Upper lobe of left lung (tissue), 4 donors: Measurements from ENCODE around the gene UBE2L3.

Experiments used
- POLR2A ChIP-seq, 4 donors: fragments of 450-650 bp; IDR thresholded peaks; one replicate each; pipeline ENCODE4 v1.5.1; 2016 to 2017; ENCODE audit warnings: antibody characterized with exemption in 4 of 4, mild to moderate bottlenecking in 2 of 4
- TF ChIP-seq, protein P1 (sequence below), 6 experiments: fragments of 450-650 bp in 4 of 6; fragments of 200-600 bp in 2 of 6; sonication (generic) in 2 of 6; IDR thresholded peaks; one replicate each; pipeline ENCODE4 v1.5.1; 2016 to 2019; ENCODE audit warnings: antibody characterized with exemption in 6 of 6

DNA sequence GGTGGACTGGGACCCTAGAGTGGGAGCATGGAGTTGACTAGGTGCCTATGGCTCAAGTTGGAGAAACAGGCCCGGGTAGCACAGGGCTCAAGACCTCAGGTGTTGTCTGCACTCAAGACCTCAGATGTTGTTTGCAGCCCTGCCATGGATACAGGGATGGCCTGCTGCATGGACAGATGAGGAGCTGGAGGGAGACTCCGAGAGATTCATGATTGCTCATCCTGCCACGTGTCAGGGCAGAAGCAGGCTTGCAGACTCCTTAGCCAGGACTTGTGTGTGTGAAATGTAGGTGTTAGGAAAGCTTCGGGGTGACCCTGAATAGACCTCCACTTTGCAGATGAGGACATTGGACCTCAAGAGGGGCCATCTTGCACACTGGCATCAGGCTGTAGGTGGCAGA lies 66.0 kb downstream of the UBE2L3 start:
- no peak for TF ChIP-seq POLR2A (IDR thresholded peaks at IDR 0.05)
- TF ChIP-seq, protein P1, sequence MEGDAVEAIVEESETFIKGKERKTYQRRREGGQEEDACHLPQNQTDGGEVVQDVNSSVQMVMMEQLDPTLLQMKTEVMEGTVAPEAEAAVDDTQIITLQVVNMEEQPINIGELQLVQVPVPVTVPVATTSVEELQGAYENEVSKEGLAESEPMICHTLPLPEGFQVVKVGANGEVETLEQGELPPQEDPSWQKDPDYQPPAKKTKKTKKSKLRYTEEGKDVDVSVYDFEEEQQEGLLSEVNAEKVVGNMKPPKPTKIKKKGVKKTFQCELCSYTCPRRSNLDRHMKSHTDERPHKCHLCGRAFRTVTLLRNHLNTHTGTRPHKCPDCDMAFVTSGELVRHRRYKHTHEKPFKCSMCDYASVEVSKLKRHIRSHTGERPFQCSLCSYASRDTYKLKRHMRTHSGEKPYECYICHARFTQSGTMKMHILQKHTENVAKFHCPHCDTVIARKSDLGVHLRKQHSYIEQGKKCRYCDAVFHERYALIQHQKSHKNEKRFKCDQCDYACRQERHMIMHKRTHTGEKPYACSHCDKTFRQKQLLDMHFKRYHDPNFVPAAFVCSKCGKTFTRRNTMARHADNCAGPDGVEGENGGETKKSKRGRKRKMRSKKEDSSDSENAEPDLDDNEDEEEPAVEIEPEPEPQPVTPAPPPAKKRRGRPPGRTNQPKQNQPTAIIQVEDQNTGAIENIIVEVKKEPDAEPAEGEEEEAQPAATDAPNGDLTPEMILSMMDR (IDR thresholded peaks at IDR 0.05): no peak
